Neural progenitor cell (in vitro differentiated cells): Measurements from ENCODE around the gene ATOH8.

Source experiments
- CTCF ChIP-seq: fragments of 200-600 bp; sonication (generic); IDR thresholded peaks from 2 replicates; pipeline ENCODE4 v1.5.1; 2017; ENCODE audit warnings: antibody characterized with exemption, mild to moderate bottlenecking
- EZH2 ChIP-seq: fragments of 200-600 bp; sonication (generic); IDR thresholded peaks from 2 replicates; pipeline ENCODE4 v1.6.1; 2017; ENCODE audit warnings: antibody characterized with exemption, mild to moderate bottlenecking, moderate library complexity
- EZH2phosphoT487 ChIP-seq: fragments of 200-600 bp; sonication (generic); IDR thresholded peaks from 2 replicates; pipeline ENCODE4 v1.6.1; 2017; ENCODE audit warnings: antibody characterized with exemption

DNA sequence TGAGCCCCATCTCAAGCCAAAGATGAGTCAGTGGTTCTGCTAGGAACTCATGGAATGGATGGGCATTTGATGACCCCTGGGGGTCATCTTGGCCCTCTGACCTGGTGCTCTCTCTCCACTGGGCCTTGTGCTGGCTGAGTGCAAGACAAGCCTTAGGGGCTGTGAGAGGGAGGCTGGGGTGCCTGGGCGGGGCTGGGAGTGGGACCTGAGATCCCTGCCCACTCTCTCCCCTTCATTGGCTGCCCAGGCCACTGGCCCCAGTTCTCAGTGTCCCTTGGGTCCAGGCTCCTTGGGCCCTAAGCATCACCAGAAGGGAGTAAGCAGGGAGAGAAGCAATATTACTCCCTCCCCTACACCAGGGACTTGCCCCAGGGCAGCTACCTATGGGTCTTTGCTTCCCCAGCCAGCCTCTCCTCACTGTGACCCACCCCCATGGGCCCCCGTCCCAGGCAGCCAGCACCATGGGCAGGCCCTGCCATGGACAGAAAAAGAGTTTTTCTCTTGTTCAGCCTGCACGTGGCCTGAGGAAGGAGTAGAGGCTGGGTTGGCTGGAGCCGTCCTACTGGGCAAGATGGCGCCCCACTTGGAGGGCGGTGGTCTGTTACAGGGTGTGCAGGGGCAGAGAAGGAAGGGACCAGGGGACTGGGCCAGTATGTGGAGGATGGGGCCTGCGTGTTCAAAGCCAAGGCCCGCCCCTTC, 33.6 kb downstream of the ATOH8 start:
- TF ChIP-seq CTCF = no peak
- no peak for TF ChIP-seq EZH2
- no peak for TF ChIP-seq EZH2phosphoT487
